ENCODE data around the gene MAP4.
A peak's percentile ranks its signal among the peaks of the same experiment; 100 is the strongest.
"Not testable (repeated sequence)": the region's sequence is repeated elsewhere in the genome, so short reads cannot be mapped to it uniquely, and the experiment has no call there.

The MAP4 gene

DNA sequence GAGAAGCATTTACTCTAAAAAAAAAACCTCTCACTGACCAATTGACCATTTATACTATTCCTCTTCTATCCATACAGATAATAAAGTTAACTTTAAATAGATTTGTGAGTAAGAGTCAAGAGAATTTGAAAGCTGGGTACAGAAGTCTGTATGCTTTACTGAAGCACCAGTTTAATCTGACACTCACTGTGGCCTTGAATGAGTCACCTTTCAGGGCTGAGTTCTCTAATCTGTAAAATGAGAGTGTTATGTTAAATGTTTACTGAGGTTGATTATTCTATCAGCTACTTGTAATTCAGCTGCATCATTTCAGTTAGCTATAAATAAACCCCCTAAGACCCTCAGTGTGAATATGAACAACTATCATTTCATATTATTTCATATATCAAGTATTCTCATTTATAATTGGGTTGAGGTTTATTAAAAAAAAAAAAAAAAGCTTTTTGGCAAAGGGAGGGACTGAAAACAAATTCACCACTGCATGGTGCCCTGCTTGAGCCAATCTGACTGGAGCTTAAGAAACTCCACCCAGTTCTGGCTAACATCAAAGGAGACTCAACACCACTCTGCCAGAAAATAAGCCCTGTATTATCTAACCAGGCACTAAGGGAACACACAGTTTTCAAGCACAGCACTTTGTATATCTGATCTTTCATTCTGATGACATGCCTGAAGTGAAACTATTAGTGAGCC lies 2.8 kb downstream of the MAP4 start:
- DNase-seq, result no peak

DNA sequence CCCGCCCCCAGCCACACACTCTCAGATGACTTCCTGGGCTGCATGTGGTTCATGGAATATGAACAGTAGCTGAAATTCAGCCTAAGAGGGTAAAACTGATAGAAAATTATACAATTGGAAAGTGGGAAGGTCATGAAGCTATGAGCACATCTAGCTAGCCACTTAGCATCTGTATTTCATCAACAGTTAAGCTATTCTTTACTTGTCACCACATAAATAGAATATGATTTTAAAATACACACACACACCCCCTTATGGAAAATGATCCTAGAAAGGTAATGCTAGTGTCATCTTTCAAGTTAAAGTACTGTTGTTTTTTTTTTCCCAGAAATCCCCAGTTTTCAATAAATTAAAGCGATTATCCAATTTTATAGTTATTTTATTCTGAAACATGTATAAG lies 3.6 kb downstream of the MAP4 start:
- no peak for DNase-seq

DNA sequence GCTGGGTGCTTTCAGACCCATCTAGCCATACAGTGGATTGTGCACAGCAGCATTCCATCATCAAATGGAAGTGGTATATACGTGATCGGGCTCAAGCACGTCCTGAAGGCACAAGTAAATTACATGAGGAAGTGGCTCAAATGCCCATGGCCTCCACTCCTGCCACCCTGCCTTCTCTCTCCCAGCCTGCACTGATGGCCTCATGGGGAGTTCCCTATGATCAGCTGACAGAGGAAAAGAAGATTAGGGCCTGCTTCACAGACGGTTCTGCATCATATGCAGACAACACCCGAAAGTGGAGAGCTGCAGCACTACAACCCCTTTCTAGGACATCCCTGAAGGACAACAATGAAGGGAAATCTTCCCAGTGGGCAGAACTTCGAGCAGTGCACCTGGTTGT lies 8.2 kb downstream of the MAP4 start:
- DNase-seq, result not testable (repeated sequence)

DNA sequence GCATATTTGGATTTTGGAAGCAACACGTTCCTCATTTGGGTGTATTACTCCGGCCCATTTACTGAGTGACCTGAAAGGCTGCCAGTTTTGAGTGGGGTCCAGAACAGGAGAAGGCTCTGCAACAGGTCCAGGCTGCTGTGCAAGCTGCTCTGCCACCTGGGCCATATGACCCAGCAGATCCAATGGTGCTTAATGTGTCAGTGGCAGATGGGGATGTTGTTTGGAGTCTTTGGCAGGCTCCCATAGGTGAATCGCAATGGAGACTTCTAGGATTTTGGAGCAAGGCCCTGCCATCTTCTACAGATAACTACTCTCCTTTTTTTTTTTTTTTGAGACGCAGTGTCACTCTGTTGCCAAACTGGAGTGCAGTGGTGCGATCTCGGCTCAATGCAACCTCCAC lies 8.9 kb downstream of the MAP4 start:
- DNase-seq, result not testable (repeated sequence)

DNA sequence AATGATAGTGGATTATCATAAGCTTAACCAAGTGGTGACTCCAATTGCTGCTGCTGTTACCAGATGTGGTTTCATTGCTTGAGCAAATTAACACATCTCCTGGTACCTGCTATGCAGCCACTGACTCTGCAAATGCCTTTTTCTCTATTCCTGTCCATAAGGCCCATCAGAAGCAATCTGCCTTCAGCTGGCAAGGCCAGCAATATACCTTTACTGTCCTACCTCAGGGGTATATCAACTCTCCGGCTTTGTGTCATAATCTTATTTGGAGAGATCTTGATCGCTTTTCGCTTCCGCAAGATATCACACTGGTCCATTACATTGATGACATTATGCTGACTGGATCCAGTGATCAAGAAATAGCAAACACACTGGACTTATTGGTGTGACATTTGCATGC lies 9.4 kb downstream of the MAP4 start:
- not testable (repeated sequence) for DNase-seq

DNA sequence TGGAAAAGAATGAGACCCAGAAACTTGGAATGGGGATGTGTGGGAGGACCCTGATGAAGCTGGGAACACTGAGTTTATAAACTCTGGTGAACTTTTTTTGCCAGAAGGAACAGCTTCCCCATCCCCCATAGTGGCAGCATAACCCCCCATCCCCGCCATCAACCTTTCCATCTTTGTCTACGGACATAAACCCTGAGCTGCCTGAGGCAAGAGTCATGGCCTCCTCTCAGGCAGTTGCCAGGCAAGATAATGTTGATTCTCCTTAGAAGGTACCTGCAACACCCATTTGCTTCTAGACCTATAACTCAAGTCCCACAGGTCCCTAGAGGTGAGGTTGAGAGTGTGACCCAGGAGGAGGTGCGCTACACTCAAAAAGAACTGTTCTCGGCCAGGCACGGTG lies 11.5 kb downstream of the MAP4 start:
- no peak for DNase-seq

DNA sequence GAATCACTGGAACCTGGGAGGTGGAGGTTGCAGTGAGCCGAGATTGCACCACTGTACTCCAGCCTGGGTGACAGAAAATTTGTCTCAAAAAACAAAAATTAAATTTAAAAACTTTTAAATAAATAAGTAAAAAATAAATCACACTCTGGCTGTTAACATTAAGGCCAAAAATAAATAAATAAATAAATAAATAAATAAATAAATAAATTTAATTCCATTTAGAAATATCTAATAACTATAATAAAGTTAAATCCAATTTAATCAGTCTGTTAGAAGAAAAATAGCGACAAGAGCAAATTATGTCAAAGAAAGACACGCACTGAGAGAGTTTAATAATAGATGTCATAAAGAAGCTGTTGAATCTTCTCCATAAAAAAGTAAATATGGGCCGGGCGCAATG lies 13.4 kb downstream of the MAP4 start:
- DNase-seq, result no peak

DNA sequence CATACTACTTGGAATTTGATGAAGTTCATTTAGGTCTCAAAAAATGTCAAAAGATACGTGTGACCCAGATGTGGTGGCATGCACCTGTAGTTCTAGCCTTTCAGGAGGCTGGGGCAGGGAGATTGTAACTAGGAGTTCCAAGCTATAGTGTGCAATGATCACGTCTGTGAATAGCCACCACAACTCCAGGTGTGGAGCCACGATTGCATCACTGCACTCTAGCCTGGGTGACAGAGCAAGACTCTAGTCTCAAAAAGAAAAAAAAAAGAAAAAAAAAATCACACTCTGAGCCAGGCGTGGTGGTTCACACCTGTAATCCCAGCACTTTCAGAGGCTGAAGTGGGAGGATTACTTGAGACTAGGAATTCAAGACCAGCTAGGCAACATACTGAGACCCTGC lies 14.2 kb downstream of the MAP4 start:
- DNase-seq, result no peak

DNA sequence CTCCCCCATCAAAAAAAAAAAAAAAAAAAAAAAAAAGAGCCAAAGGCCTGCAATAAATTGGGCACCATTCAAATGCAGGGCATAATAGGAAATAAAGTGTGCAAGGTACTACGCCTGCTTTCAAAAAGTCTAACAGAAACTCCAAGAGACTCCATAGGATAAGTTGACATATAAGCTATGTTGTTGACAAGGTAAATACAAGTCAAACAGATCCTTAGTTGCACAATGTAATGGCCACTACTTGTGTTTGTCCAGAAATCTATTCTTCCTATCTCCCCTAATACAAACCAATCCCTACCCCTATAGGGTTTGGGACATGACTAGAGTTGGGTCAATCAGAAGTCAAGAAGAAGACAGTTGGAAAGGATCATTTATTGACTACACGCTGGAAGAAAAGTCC lies 16.0 kb downstream of the MAP4 start:
- DNase-seq, result no peak

DNA sequence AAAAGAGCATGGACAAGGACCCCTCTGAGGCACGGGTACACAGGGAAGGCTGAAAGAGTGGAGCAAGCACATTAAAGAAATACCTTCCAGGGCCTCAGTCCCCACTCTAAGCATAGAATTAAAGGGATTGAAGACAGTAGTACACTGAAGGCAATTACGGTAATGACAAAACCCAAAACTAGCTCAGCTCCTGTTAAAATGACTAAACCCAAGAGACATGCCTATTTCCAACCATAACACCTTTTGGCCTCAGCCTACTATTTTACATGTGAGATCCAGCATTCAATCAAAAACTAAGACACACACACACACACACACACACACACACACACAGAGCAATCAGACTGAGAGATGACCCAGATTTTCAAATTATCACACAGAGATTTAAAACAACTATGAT lies 19.8 kb downstream of the MAP4 start:
- no peak for DNase-seq

DNA sequence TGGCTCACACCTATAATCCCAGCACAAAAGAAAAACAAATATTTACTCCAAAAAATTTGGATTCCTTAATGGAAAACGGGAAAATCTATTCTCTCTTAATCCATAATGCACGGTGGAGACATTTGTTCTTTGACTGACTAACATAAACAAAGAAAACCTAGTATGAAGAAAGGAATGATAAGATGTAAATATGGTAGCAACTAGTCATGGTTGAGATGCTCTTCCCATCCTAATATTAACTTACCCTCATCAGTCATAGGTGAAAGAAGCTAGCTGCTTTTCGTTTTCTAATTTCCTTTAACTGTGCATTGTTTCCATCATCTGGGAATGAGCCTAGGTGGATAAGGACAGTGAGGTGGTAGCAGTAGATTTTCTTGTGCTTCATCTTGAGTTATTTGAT lies 22.0 kb downstream of the MAP4 start:
- DNase-seq, result no peak

DNA sequence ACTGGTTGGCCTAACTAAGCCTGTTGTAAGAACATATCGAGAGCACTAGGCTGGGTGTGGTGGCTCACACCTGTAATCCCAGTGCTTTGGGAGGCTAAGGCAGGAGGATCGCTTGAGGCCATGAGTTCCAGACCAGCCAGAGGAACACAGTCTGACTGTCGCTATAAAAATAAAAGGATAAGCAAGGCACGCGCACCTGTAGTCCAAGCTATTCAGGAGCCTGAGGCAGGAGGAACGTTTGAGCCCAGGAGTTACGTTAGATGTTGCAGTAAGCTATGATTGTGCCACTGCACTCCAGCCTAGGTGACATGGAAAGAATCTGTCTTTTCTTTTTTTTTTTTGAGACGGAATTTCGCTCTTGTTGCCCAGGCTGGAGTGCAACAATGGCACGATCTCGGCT lies 24.9 kb downstream of the MAP4 start:
- no peak for DNase-seq

DNA sequence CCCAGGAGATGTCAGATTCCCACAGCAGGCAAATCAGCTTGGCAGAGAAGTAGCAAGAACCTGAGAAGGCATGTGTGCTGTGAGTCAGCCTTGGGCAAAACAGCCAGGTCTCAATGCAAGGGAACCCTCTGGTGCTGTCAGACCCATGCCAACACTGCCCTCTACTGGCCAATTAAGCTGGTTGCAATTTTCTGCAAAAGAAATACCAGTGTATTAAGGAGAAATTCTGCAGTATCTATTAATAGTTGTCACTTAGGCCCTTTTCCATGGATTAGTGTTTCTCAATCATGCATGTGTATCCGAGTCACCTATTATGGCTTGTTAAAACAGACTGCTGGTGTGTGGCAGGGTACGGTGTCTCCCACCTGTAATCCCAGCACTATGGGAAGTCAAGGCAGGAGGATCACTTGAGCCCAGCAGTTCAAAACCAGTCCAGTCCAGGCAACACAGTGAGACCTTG lies 26.2 kb downstream of the MAP4 start:
- peak; percentile 58 for DNase-seq

DNA sequence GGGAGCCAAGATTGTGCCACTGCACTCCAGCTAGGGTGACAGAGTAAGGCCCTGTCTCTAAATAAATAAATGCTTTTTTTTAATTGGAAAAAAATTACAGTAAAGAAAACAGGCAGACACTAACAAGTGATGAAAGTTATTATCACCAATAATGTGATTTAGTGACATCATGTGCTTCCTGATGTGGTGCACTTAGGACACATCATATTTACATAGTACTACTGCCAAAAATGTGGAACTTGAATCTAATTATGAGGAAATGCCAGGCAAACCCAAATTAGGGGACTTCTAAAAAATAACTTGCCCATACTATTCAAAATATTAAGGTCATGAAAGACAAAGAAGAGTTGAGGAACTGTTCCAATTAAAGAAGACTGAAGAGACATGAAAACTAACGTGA lies 30.8 kb downstream of the MAP4 start:
- no peak for DNase-seq

DNA sequence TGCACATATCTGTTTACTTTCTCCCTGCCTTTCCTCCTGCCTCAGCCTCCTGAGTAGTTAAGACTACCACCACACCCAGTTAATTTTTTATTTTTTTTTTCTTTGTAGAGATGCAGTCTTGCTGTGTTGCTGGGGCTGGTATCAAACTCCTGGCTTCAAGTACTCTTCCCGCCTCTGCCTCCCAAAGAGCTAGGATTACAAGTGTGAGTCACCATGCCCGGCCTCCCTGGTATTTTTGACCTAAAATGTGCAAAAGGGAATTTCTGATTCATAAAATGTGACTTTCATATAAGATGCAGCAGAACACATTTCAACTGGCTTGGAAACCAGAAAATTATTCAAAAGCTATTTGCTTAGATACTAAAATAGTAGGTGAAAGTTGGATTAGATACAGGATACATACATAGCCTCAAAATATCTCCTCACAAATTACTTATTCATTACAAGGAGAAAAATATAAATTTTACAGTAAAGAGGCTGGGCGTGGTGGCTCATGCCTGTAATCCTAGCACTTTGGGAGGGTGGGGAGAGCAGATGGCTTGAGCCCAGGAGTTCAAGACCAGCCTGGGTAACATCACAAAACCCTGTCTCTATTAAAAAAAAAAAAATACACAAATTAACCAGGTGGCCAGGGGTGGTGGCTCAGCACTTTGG lies 32.0 kb downstream of the MAP4 start:
- DNase-seq, result no peak

DNA sequence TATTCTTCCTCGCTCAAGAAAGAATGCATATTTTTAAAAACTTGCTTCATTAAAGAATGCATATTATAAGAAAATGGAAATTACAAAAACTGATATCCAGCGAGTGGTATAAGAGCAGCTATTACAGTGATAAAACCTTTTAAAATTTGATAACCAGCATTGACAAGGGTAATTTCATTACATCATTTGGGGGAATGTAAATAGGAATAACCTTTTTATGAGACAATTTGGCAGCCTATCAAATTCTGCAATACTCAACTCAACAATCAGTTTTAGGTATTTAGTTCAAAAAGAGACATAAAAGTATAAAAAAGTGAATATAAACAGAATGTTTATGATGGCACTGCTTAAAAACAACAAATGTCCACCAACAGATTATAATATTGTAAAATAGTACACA lies 35.4 kb downstream of the MAP4 start:
- DNase-seq, result no peak

DNA sequence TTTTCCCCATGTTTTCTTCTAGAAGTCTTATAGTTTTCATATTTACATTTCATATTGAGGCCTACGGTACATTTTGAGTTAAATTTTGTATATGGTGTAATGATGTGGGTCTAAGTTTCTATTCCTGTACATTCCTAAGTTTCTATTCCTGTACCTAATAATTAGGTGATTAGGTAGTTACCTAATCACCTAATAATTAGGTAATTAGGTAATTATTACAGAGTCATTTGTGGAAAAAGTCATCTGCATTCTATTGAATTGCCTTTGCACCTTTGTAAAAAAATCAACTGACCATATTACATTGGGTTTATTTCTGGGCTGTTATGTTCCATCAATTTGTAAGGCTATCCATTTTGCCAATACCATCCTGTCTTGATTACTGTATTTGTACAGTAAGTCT lies 37.1 kb downstream of the MAP4 start:
- no peak for DNase-seq

DNA sequence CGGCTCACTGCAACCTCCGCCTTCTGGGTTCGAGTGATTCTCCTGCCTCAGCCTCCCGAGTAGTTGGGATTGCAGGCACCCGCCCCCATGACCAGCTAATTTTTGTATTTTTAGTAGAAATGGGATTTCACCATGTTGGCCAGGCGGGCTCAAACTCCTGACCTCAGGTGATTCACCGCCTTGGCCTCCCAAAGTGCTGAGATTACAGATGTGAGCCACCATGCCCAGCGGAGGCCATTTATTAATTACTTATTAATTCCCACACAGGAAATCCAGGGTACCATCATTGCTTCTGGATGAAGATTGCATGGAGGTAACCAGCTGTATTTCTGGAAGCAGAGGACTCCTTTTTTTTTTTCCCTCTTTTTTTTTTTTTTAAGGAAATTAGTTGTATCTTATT lies 37.8 kb downstream of the MAP4 start:
- no peak for DNase-seq

DNA sequence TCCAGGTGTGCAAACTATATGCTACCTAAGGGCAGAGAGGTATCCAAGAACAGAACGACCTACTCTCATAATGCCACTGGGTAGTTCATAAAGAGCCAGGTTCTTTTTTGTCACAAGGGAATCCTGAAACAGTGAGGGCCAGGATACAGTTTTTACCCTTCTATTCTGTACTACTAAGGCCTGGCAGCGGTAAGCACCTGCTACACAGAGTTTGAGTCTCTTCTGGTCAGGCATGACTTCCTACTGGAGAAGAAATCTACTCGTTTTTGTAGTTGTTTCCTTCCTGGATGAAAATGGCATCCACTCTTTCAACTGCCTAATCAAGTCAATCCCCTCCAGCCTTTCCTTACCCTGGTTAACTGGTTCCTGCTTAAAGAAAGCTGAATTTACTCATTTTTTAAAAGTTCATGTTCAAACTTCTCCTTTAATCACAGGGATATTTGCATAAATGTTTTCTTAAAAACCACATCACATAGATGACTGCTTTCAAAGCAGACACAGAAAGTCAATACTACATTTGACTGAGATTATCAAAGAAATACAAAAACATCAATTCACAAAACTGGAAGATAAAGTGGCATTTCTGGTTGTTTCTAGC lies 40.0 kb downstream of the MAP4 start:
- DNase-seq, result no peak

DNA sequence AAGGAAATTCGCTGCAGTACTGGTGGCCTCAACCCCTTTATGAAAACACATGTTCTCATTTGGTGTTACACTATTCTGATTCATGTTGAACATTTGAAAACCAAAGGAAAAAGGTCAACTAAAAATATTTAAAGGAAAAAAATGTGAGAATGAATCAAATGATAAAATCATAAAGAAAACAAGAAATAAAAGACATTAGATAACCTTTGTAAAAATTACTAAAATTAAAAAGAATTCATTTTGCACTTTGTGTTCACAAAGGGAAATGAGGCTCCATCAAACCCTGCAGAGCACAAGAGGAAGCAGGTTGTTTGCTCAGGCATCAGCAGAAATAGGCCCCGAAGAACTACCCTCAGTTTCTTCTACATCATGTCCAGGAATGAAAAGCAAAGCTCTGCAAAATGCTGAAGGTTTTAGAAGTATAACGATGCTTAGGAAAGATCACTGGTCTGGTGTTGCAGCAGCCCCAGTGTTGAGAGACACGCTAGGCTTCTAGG lies 41.2 kb downstream of the MAP4 start:
- no peak for DNase-seq

DNA sequence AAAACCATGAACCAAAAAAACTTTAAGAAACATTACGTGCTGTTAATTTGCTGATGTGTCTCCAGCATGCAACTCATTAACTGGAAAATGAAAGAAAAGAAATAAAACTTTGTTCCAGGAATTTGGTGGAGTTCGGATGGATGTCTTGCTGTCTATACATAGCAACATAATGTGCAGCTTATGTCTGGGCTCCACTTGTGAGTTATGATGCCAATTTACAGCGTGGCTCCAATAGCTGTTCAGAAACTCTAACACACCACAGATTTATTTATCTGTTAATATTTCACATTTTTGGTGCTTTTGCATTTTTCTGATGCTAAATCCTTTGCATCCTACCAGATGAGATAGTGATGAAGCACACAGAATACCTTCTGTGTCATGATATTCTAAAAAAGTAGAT lies 45.1 kb downstream of the MAP4 start:
- DNase-seq, result no peak

DNA sequence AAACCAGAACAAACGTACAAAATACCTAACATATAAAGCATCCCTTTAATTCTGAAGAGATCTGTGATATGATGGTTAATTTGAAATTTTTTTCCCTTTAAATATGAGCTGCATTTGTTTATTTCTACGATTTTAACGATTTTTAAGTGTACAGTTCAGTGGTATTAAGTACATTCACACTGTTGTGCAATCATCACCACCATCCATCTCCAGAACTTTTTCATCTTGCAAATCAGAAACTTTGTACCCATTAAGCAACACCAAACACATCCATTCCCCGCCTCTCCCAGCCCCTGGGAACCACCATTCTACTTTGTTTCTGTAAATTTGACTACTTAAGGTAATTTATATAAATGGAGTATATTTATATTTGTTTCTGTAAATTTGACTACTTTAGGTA lies 51.5 kb downstream of the MAP4 start:
- DNase-seq, result no peak

DNA sequence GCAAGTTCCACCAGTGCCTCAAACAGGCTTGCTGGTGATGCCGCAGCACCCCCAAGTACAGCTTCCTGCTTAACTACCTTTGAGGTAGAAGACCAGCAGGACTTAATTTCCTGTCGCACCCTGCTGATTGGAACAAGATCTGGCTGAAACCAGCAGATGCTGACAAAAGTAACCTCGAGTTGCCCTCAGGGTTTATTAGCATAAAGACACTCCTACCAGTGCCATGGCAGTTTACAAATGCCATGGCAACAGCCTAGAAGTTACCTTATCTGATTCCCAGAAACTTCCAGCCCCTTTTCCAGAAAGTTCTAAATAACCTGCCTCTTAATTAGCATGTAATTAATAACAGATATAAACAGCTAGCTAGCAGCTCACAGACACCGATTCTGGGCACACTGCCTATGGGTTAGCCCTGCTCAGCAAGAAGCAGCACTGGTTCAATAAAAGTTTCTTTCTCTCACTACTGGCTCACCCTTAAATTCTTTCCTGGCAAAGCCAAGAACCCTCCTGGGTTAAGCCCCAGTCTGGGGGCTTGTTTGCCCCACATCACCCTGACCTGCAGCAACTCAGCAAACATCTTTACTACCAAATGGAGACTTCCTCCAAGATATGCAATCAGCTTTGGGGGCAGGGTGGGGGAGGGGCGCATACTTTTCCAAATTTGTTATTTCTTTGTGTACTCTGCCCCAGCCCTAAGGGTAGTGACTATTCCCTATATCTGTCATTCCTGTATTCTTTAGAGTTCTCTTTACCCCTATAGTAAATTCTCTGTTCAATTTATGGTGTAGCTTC lies 54.2 kb downstream of the MAP4 start:
- DNase-seq, result no peak

DNA sequence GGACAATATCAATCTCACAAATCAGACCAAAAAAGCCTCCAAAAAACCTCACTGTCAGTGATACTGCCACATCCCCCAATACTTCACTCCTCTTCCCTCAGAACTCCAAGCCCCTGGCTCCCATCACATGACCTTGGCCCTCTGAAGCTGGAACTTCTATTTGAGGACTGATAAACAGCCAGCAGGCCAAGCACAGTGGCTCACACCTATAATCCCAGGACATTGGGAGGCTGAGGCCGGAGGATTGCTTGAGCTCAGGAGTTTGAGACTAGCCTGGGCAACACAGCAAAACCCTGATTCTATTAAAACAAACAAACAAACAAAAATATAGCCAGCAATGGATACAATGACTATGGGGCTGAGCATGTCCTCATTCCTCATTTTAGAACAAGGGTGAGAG lies 55.2 kb downstream of the MAP4 start:
- DNase-seq, result no peak
